Cortex of kidney (tissue), 1 donor: ENCODE measurements around the gene APLN.

Source experiments
- DNase-seq: peaks from one replicate; lab custom pipeline; 2025; lab: John Stamatoyannopoulos, UW

The APLN gene, protein sequence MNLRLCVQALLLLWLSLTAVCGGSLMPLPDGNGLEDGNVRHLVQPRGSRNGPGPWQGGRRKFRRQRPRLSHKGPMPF

DNA sequence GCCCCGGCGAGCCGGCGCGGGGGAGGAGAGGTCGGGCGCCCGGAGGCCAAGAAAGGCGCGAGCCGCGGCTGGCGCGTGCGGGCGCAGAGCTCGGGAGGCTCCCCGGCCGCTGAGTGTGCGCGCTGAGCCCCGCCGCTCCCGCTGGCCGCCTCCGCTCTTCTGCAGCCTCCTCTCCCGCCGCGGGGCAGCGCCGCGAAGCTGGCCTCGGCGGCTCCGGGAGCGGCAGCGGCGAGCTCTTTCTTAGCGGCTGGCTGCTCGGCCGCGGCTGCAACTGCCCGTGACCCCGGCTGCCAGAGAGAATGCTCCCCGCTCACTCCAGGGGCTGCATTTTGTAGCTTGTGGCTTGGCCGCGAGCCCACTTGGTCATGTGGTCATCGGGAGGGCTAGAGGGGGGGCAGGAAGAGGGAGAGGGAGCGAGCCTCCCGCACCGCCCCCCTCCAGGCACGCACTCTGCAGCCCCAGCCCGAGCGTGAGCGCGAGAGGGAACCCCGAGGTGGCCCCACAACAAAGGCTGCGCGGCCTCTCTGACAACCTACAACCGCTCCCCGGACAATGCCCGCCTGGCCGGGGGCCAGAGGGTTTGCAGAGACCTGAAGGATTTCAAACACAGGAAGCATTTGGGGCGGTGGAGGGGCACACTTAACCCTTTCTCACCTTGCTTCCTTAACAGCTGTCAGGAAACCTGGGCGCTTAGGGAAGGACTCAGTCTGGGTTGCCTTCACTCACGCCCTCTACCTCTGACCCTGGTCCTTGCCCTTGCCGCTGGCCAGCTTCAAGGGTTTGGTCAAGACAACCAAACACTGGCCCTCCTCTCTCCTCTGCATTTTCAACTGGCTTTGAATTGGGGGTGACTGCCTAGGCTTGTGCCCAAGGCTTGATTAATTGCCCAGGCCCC lies at the start of gene APLN:
TSS of gene APLN (minus strand) at position 305 of the 895 bp plus-strand sequence. CDS start 326 bp downstream, outside the sequence.
- no peak for DNase-seq

DNA sequence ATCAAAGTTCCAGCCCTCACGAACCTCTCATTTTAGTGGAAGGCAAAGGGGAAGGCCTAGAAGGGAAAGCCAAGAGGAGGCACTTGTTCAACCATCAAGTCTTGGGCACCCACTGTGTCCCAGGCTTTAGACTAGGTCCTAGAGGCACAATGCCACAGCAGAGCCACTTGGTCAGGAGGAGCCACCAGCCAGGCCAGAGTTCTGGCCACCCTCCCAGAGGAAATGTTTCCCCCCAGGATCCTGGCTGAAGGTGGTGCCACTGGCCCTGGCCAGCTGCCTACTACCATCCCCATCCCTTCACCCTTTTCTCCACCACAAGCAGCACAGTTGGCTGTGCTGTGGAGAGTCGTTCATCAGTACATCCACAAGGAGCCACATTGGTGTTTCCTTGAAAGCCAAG lies 49.7 kb upstream of the APLN start:
- DNase-seq = no peak

DNA sequence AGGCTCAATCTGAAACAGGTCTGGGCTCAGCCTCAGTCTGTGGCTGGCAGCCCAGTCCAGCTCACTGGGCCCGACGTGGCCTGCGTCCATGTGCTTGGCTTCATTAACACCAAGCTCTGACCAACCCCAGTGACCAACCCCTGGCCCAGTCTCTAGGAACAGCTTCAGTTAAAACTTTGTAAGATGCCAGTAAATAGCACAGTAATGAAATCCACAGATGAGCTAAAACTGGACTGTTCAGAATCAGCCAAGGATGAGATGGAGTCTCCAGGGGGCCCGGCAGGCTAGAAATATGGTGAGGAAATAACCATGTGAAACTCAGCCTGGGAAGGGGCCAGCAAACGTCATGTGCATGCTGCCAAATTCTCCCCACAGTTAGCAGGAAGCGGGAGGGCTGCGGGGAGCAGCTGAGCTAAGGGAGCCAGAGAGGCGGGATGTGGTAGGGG lies 46.9 kb upstream of the APLN start:
- DNase-seq = no peak

DNA sequence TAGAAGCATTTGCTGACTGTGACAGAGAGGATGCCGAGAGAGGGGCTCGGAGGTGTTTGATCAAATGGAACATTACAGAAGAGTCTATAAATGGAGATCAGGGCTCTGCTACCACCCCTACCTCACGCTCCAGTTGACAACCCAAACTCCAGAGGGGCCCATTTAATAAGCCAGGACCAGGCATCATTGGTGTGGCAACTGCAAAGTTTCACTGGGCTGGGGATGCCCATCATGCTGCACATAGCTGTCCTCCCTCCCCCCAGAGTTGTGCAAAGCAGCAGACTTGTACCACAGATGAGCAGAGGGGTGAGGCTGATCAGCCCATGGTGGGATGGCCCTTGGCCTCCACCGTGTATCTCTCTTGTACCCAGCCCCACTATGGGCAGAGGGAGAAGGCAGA lies 45.8 kb upstream of the APLN start:
- DNase-seq = no peak

DNA sequence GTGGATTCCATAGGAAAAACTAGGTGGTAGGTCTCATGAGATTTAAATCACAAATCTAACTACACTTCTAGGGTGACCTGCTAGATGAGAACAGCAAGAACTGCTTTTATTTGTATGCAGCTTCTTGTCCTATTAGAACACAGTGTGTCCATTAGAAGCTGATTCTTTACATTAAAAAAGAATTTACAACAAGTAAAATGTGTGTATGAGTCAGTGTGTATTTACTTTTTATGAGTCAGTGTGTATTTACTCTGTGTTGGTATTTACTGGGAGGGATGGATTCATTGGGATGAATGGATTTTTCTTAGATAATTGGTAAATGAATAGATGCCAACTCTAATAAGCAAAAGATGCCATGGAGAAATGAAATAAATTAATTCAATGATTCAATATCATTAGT lies 43.4 kb upstream of the APLN start:
- no peak for DNase-seq

DNA sequence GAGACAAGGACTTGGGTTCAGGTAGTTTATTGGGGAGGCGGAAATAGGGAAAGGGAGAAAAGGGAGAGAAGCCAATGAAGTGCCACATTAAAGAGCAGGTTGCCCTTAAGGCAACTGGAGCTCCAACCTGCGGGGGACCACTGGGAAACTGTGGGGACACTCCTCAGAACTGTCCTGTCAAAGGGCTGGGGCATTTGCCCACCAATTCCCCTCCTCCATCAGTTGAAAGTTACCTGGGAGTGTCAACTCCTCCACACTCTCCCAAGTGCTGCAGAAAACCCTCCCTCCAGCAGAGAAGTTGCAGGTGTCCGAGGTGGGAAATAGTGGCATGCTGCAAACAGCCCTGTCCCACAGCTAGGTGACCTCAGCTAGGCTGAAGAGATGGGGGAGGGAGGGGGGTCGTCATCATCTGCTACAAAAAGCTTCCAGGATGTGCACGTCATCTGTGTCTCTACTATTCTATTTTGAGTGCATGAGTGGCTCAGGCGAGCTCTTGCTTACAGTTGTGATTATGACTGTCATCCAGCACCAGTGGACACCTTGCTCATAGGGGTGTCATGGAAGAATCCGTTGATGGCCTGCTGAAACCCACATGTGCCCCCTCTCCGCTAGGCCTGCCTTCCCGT lies 42.6 kb upstream of the APLN start:
- no peak for DNase-seq

DNA sequence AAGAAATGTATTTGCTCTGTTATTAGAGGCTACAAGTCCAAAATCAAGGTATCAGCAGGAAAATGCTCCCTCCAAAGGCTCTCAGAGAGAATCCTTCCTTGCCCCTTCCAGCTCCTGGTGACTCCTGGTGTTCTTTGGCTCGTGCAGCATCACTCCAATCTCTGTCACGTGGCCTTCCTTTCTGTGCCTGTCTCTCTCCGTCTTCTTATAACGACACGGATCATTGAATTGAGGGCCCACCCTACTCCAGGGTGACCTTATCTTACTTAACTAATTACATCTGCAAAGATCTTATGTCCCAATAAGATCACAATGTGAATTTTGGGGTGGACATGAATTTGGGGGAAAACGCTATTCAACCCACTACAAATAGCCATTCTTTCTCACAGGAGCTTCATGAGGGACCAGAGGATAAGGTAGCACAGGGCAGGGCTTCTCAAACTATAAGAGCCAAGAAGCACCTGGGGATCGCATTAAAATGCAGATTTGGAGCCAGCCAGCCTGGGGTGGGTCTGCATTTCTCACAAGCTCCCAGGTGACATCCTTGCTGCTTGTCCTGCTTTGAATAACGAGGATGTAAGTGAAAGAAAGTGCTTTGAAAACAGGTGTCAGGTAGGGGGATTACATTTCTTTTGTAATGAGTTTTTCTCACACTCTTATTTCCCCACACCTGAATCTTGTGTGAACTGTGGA lies 41.9 kb upstream of the APLN start:
- DNase-seq = no peak

DNA sequence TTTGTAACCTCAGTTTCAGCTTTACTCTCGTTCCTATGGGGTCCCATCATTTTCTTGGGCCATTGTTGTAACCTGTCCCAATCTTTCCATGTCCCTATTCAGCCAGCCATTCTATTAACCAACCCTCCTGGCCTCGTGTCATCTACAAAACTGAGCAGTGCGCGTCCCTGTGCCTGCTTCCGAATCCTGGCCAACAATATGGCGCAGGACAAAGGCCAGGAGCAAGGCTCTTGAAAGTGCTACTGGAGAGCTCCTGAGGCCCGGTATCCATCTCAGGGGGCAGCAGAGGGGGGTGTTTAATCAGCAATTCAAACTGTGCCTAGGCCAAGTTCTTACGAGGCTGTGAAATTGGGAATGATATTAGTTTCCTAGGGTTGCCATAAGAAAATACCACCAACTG lies 41.2 kb upstream of the APLN start:
- no peak for DNase-seq

DNA sequence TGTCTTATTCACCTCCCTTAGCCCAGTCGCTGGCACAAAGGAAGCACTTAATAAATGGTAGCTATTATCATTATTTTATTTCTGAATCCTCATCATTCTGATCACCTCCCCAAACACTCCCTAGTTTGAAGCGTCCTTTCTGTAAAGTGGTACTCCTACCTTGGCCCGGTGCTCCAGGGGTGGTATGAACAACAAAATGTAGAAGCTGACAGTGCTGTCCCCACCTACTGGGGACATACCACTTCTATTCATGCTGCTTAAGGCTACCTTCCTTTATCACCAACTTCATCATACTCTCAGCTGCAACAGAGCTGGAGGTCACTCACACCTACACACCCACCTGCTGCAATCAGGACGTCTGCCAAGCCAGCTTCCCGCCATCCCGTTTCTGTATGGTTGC lies 40.8 kb upstream of the APLN start:
- DNase-seq = no peak

DNA sequence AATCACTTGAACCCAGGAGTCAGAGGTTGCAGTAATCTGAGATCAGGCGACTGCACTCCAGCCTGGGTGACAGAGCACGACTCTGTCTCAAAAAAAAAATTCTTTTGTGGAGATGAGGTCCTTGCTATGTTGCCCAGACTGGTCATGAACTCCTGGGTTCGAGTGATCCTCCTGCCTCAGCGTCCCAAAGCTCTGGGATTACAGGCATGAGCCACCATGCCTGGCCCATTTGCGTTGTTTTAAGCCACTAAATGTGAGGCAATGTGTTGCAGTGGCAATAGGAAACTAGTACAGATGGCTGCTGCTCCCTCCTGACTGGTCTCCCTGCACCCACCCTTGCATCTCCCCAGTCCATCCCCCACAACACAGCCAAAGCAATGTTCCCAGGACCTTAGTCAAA lies 40.0 kb upstream of the APLN start:
- DNase-seq = no peak

DNA sequence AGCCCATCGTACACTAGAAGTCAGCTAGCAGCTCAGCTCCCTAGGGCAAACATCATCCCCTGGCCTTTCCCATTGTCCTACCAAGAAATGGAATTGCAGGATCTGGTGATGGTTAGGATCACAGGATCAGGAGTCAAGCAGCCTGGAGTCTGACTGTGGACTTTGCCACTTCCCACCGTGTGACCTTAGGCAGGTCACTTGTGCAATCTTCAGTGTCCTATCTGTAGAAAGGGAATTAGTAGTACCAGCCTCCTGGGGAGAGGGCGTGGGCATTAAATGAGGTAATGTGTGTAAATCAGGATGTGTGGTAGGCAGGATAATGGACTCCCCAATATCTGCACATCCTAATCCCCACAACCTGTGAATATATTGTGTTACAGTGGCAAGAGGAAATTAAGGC lies 38.6 kb upstream of the APLN start:
- no peak for DNase-seq

DNA sequence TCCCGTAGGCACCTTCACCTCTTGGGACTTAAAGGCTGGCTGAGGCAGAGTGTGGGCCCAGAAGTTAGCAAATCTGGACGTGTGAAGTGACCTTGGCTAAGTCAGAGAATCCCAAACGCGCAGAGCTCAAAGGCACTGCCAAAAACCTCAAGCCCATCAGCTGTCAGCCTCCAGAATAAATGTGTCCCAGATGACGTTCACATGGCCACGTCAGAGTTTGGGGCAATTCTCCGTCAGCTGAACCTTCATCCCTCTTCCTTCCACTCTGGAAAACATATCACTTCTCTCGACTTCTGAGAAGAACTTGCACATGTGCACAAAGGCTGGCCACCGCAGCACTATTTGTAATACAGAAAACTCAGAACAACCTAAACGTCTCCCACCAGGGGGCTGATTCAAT lies 35.7 kb upstream of the APLN start:
- no peak for DNase-seq

DNA sequence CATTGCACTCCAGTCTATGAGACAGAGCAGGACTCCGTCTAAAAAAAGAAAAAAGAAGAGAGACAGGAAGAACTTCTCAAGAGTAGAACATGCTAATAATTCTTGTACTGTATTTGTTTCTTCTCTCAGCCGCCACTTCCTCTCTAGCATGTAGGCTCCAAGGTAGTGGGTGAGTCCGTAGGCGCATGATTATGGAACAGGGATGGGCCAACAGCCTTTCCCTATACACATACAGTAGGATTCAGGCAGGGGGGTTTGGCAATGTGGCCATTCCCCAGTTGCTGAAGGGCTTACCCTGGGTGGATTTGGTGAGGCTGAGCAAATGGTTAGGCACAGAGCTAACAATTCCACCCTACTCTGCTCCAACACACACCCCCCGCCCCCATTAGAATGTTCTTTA lies 35.0 kb upstream of the APLN start:
- DNase-seq = no peak

DNA sequence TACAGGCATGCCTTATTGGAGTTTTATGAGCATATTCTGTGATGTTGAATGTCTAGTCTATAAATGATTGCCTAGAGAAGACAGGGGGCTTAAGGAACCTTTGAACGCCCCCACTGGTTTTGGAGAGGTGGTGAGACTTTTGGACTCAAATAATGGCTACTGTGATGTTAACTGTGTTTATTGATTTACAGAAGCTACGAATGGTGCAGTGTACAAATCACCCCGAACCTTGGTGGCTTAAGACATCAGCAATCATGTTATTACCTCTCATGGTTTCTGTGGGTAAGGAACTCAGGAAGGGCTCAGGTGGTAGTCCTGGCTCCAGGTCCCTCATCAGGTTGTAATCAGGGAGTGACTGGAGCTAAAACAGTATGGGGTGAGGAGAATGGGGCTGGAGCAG lies 33.3 kb upstream of the APLN start:
- no peak for DNase-seq

DNA sequence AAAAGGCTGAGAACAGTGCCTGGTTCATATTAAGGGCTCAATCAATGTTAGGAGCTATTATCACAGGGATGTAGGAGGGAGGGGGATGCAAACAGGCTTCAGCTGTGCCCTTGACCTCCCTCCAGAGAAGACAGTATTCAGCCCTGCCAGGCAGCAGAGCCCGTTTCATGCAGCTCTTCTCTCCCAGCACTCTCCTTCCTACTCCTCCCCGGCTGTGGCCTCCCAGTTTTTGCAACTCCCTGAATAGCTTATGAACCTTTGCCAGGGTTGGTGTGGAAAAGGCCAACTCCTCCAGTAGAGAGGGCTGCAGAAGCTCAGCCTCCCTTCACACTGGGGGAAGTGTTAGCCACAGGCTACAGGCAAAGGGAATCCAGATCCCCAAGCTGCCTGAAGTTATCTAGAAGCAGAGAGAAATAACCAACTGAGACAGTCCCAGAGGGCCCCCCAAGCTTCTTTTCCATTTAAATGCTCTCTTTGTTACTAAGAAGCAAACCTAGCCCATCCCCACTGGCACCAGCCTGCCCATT lies 31.7 kb upstream of the APLN start:
- no peak for DNase-seq

DNA sequence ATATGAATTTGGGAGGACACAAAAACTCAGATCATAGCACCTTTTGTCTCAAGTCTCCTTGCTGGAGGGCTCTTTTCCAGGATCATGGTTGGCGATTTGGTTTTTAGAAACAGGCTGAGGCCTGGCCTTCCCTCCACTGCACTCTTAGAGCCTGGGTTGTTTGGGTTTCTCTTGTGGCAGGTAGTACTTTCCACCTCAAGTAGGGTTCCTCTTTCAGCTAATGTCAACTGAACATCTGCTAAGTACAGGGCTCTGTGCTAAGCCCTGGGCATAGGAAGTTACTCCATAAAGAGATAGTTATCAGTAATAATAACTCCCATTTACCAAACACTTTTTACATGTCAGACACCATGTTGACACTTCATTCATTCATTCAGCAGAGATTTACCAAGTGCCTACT lies 28.2 kb upstream of the APLN start:
- DNase-seq = no peak

DNA sequence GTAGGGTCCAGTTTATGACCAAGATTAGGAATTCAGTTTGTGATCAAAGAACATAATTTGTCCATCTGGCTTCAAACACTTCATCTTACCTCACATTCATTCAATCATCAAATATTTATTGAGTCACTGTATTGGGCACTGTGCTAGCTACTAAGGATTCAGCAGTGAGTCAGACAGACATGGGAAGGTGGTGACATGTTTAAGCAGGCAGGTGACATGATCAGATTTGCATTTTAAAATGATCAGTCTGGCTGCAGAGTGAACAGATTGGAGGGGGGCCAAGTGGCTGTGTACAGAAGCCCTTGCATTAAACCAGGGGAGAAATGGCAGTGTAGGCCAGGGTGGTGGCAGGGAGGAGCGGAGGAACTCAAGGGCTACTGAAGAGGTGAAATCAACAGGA lies 25.1 kb upstream of the APLN start:
- DNase-seq = no peak

DNA sequence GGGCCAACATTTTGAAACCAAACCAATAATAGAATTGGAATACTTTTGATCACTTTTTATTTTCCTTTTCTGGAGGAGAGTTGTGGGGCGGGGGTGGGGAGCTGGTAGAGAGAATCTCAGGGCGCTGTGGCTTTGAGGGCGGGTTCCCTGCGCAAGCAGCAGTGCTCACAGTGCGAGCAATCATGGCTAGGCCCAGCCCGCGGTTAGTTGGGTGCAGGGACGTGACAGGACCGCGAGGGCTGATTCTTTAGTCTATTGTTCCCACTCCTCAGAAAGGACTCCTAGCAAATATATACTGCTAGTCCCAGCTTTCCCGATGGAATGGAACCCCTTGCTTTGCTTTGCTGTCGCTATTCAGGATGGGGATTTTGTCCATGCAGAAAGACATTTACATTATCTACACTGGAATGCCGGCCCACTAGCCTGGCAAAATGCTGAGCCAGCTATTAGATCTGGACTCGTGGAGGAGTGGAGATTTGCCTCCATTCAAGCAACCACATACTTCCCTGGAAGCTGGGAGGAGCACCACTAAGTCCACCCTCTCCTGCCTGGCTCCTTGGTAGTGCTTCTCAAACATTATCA lies 23.9 kb upstream of the APLN start:
- no peak for DNase-seq

DNA sequence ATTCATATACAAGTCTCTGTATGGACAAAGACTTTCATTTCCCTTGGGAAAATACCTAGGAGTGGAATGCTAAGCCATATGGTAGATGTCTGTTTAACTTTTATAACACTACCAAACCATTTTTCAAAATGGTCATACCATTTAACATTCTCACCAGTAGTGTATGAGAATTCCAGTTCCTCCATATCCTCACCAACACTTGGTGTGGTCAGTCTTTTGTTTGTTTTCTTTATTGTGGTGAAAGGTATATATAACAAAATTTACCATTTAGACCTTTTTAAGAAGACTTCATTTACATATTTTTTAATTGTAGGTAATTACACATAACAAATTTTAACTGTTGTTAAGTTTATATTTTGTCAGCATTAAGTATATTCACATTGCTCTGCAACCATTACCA lies 12.7 kb upstream of the APLN start:
- DNase-seq = no peak

DNA sequence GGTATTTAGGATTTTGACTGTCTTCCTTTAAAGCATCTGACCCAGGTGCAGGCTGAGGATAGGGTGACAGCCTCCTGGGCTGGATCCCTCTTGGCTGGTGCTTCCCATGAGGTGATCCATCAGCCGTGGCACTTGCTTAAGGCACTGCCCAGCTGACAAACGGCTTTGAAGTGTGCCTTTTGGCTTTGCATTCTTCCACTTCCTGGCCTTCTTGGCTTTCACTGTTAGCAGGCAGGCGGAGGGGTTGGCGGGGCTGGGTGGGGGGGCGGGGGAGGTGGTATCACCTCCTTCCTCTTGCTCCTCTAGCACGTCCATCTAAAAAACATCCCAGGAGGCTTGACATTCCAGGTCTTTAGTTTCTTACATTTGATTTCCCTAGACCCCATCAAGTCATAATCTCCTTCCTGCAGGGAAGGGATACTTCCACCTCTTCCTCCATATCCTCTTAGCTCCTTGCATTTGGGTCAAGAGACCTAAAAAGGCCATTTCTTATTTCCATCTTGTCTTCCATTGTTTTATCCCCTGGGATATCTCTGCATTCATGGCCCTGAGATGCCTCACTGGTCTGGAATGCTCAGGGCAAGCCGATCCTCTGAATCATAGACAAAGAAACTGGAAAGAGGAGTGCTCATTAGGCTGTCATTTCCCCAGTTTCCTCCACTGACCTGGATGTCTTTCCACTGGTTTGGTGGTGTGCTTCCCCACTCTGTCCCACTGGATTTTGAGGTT lies 11.3 kb upstream of the APLN start:
- no peak for DNase-seq

DNA sequence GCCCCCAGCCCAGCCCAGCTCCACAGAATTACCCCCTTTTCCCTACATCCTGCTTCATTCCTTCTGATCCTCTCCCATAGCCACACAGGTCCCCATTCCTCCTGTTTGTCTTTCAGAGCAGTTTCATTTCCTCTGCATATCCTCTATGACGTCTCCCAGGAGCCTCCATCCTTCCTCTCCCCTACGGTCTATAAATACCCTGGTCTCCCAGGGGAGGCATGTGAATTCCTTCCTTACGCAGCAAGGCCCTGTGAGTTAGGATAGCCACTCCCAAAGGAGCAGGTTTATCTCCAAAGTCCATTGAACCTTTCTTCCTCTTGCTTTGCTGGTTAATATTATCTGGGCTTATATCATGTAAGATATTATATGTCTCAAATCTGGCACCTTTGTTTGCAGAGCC lies 8.4 kb upstream of the APLN start:
- no peak for DNase-seq

DNA sequence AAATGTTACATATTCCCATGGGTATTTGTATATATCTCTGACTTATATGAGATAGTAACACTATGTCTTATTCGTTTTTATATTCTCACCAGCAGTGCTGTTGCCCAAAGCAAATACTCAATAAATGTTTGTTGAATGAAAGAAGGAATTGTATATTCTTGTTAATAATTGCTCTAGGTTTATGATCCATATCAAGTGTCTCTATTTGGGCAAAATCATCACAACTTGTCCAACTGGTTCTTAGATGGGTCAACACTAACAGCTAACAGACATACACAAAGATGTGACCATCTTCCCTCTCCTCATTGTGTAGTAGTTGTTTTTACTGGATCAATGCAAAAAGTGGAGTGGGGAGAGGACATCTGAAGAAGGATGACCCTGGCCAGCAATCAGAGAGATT lies 6.6 kb upstream of the APLN start:
- DNase-seq = no peak
